HG03108 (cell line): Measurements from ENCODE around the gene SPAG16.
"Not testable (repeated sequence)": the region's sequence is repeated elsewhere in the genome, so short reads cannot be mapped to it uniquely, and the experiment has no call there.

ENCODE experiments used
- ATAC-seq: cut with Tn5 transposase; IDR thresholded peaks from one replicate; pipeline ENCODE4 v1.9.1; 2021; ENCODE audit warnings: moderate library complexity; ENCODE audit not compliant: unreplicated experiment

Gene SPAG16

GRCh38 chr2:213688825-213689224 is 404.6 kb downstream of the SPAG16 start:
- ATAC-seq: not testable (repeated sequence)

- ATAC-seq: no peak
These were observed 405.3 kb downstream of the SPAG16 start for GRCh38 chr2:213689585-213689984.

GRCh38 chr2:213691351-213691750 is 407.1 kb downstream of the SPAG16 start:
- ATAC-seq: peak; percentile 58

- ATAC-seq: no peak
These were observed 412.2 kb downstream of the SPAG16 start for GRCh38 chr2:213696442-213696841.

GRCh38 chr2:213701365-213701764 is 417.1 kb downstream of the SPAG16 start:
- ATAC-seq: not testable (repeated sequence)

- no peak for ATAC-seq
These were observed 419.3 kb downstream of the SPAG16 start for GRCh38 chr2:213703406-213704098.

GRCh38 chr2:213710164-213710563 is 425.9 kb downstream of the SPAG16 start:
- ATAC-seq: no peak

- not testable (repeated sequence) for ATAC-seq
These were observed 434.1 kb downstream of the SPAG16 start for GRCh38 chr2:213718411-213718810.

- no peak for ATAC-seq
These were observed 438.3 kb downstream of the SPAG16 start for GRCh38 chr2:213722565-213722964.

GRCh38 chr2:213723041-213723560 is 438.8 kb downstream of the SPAG16 start:
- no peak for ATAC-seq

- ATAC-seq: no peak
These were observed 439.4 kb downstream of the SPAG16 start for GRCh38 chr2:213723707-213724106.

- ATAC-seq: no peak
These were observed 441.8 kb downstream of the SPAG16 start for GRCh38 chr2:213726101-213726500.

- peak; percentile 80 for ATAC-seq
These were observed 449.6 kb downstream of the SPAG16 start for GRCh38 chr2:213733893-213734292.

GRCh38 chr2:213740453-213740852 is 456.2 kb downstream of the SPAG16 start:
- peak; percentile 79 for ATAC-seq

GRCh38 chr2:213751446-213751845 is 467.2 kb downstream of the SPAG16 start:
- ATAC-seq: peak; percentile 81

GRCh38 chr2:213752575-213752974 is 468.3 kb downstream of the SPAG16 start:
- ATAC-seq: no peak

GRCh38 chr2:213757525-213757924 is 473.3 kb downstream of the SPAG16 start:
- ATAC-seq: no peak

GRCh38 chr2:213763354-213763753 is 479.1 kb downstream of the SPAG16 start:
- no peak for ATAC-seq

- no peak for ATAC-seq
These were observed 479.7 kb downstream of the SPAG16 start for GRCh38 chr2:213763963-213764362.

GRCh38 chr2:213764849-213765248 is 480.6 kb downstream of the SPAG16 start:
- no peak for ATAC-seq

GRCh38 chr2:213766062-213766461 is 481.8 kb downstream of the SPAG16 start:
- peak; percentile 36 for ATAC-seq

- peak; percentile 94 for ATAC-seq
These were observed 482.2 kb downstream of the SPAG16 start for GRCh38 chr2:213766465-213766901.

- no peak for ATAC-seq
These were observed 503.6 kb downstream of the SPAG16 start for GRCh38 chr2:213787869-213788268.
